HepG2 (cell line): ENCODE data around the gene APOL2. TPM values are rescaled to one million over a fixed set of nuclear protein-coding genes. Genes with fewer than 3 reads are reported as not detected.

Experiments
- KAT7 ChIP-seq: IDR thresholded peaks from 2 replicates; pipeline ENCODE4 v1.6.1; 2018; ENCODE audit warnings: borderline replicate concordance, missing compliant biosample characterization
- MED1 ChIP-seq: sonication (generic); formaldehyde crosslinking; IDR thresholded peaks from 2 replicates; pipeline ENCODE4 v1.4.0; 2020; ENCODE audit warnings: missing genetic modification reagents
- MTA1 ChIP-seq: sonication (generic); formaldehyde crosslinking; IDR thresholded peaks from 2 replicates; pipeline ENCODE4 v1.4.0; 2020; ENCODE audit warnings: missing genetic modification reagents, mild to moderate bottlenecking, borderline replicate concordance
- REL ChIP-seq: sonication (generic); formaldehyde crosslinking; conservative IDR thresholded peaks from 2 replicates; pipeline ENCODE4 v1.8.0; 2022; ENCODE audit warnings: mild to moderate bottlenecking, missing genetic modification reagents, moderate library complexity
- ZBTB21 ChIP-seq: sonication (generic); formaldehyde crosslinking; IDR thresholded peaks from 2 replicates; pipeline ENCODE4 v1.4.0; 2020; ENCODE audit warnings: missing genetic modification reagents
- ZNF34 ChIP-seq: sonication (generic); formaldehyde crosslinking; IDR thresholded peaks from 2 replicates; pipeline ENCODE4 v1.4.0; 2020; ENCODE audit warnings: mild to moderate bottlenecking, missing genetic modification reagents, borderline replicate concordance
- polyA plus RNA-seq, 8 experiments: library from polyadenylated mRNA; depleted of rRNA in 3 of 8; stranded (reverse) in 7 of 8; unstranded in 1 of 8; fragments of >200 nt; fragmentation: Illumina TruSeq in 4 of 8; extraction: Trizol in 4 of 8; gene quantifications; 2 replicates each; pipeline versions ENCODE4 v1.2.1 to v1.2.3, GENCODE V29; 2011 to 2016; ENCODE audit warnings: low read depth in 4 of 8, missing spikeins in 1 of 8, mixed read lengths in 1 of 8; ENCODE audit not compliant: insufficient read depth in 1 of 8
- total RNA-seq, 5 experiments: library from RNA; depleted of rRNA; stranded (reverse); fragments of >200 nt; fragmentation: Illumina TruSeq; extraction: Trizol; gene quantifications; 2 replicates each; pipeline ENCODE4 v1.2.3, GENCODE V29; 2016; ENCODE audit warnings: low read depth in 1 of 5
- TF ChIP-seq, protein P1 (sequence below): sonication (generic); formaldehyde crosslinking; IDR thresholded peaks from 2 replicates; pipeline ENCODE4 v1.5.1; 2020; ENCODE audit warnings: missing genetic modification reagents, mild to moderate bottlenecking, borderline replicate concordance
- TF ChIP-seq, protein P2 (sequence below): sonication (generic); formaldehyde crosslinking; IDR thresholded peaks from 2 replicates; pipeline ENCODE4 v1.4.0; 2020; ENCODE audit warnings: mild to moderate bottlenecking, missing genetic modification reagents, borderline replicate concordance
- TF ChIP-seq, protein P3 (sequence below): sonication (generic); formaldehyde crosslinking; IDR thresholded peaks from 2 replicates; pipeline ENCODE4 v1.4.0; 2020; ENCODE audit warnings: mild to moderate bottlenecking, missing genetic modification reagents
- TF ChIP-seq, protein P4 (sequence below): sonication (generic); formaldehyde crosslinking; IDR thresholded peaks from 2 replicates; pipeline ENCODE4 v1.5.0; 2020; ENCODE audit warnings: missing genetic modification reagents, mild to moderate bottlenecking, borderline replicate concordance
- TF ChIP-seq, protein P5 (sequence below): sonication (generic); formaldehyde crosslinking; IDR thresholded peaks from 2 replicates; pipeline ENCODE4 v1.4.0; 2020; ENCODE audit warnings: missing genetic modification reagents

The APOL2 gene
- total and polyA plus RNA-seq, 2 of the 13 experiments (the other 11 are each of a cell fraction or from before 2014, with no cell fraction given), result 28.7 to 51.2 TPM

DNA sequence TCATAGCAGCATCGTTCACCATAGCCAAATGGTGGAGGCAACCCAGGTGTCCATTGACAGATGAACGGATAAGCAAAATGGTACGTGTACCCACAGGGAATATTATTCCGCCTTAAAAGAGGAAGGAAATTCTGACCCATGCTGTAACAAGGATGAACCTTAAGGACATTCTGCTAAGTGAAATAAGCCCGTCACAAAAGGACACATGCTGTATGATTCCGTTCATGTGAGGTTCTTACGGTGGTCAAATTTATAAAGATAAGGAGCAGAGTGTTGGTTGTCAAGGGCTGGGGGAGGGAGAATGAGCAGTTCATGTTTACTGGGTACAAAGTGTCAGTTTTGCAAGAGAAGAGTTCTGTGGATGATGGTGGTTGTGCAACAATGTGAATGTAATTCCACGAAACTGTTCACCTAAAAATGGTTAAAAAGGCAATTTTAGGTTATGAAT lies 39.9 kb upstream of the APOL2 start (continued):
- TF ChIP-seq ZNF34 (CRISPR knock-in tag) (no peak), MED1 (CRISPR knock-in tag) (peak; percentile 88), REL (CRISPR knock-in tag) (no peak), KAT7 (0 out of 2 replicates have a peak, but pooled peaks have one; percentile 32), ZBTB21 (CRISPR knock-in tag) (no peak), MTA1 (CRISPR knock-in tag) (no peak)
- TF ChIP-seq, protein P1, sequence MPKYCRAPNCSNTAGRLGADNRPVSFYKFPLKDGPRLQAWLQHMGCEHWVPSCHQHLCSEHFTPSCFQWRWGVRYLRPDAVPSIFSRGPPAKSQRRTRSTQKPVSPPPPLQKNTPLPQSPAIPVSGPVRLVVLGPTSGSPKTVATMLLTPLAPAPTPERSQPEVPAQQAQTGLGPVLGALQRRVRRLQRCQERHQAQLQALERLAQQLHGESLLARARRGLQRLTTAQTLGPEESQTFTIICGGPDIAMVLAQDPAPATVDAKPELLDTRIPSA (CRISPR knock-in tag), result no peak
- TF ChIP-seq, protein P2, sequence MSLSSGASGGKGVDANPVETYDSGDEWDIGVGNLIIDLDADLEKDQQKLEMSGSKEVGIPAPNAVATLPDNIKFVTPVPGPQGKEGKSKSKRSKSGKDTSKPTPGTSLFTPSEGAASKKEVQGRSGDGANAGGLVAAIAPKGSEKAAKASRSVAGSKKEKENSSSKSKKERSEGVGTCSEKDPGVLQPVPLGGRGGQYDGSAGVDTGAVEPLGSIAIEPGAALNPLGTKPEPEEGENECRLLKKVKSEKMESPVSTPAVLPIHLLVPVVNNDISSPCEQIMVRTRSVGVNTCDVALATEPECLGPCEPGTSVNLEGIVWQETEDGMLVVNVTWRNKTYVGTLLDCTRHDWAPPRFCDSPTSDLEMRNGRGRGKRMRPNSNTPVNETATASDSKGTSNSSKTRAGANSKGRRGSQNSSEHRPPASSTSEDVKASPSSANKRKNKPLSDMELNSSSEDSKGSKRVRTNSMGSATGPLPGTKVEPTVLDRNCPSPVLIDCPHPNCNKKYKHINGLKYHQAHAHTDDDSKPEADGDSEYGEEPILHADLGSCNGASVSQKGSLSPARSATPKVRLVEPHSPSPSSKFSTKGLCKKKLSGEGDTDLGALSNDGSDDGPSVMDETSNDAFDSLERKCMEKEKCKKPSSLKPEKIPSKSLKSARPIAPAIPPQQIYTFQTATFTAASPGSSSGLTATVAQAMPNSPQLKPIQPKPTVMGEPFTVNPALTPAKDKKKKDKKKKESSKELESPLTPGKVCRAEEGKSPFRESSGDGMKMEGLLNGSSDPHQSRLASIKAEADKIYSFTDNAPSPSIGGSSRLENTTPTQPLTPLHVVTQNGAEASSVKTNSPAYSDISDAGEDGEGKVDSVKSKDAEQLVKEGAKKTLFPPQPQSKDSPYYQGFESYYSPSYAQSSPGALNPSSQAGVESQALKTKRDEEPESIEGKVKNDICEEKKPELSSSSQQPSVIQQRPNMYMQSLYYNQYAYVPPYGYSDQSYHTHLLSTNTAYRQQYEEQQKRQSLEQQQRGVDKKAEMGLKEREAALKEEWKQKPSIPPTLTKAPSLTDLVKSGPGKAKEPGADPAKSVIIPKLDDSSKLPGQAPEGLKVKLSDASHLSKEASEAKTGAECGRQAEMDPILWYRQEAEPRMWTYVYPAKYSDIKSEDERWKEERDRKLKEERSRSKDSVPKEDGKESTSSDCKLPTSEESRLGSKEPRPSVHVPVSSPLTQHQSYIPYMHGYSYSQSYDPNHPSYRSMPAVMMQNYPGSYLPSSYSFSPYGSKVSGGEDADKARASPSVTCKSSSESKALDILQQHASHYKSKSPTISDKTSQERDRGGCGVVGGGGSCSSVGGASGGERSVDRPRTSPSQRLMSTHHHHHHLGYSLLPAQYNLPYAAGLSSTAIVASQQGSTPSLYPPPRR (CRISPR knock-in tag), result peak; percentile 44; the same call in 1 of the 2 replicates
- TF ChIP-seq, protein P3, sequence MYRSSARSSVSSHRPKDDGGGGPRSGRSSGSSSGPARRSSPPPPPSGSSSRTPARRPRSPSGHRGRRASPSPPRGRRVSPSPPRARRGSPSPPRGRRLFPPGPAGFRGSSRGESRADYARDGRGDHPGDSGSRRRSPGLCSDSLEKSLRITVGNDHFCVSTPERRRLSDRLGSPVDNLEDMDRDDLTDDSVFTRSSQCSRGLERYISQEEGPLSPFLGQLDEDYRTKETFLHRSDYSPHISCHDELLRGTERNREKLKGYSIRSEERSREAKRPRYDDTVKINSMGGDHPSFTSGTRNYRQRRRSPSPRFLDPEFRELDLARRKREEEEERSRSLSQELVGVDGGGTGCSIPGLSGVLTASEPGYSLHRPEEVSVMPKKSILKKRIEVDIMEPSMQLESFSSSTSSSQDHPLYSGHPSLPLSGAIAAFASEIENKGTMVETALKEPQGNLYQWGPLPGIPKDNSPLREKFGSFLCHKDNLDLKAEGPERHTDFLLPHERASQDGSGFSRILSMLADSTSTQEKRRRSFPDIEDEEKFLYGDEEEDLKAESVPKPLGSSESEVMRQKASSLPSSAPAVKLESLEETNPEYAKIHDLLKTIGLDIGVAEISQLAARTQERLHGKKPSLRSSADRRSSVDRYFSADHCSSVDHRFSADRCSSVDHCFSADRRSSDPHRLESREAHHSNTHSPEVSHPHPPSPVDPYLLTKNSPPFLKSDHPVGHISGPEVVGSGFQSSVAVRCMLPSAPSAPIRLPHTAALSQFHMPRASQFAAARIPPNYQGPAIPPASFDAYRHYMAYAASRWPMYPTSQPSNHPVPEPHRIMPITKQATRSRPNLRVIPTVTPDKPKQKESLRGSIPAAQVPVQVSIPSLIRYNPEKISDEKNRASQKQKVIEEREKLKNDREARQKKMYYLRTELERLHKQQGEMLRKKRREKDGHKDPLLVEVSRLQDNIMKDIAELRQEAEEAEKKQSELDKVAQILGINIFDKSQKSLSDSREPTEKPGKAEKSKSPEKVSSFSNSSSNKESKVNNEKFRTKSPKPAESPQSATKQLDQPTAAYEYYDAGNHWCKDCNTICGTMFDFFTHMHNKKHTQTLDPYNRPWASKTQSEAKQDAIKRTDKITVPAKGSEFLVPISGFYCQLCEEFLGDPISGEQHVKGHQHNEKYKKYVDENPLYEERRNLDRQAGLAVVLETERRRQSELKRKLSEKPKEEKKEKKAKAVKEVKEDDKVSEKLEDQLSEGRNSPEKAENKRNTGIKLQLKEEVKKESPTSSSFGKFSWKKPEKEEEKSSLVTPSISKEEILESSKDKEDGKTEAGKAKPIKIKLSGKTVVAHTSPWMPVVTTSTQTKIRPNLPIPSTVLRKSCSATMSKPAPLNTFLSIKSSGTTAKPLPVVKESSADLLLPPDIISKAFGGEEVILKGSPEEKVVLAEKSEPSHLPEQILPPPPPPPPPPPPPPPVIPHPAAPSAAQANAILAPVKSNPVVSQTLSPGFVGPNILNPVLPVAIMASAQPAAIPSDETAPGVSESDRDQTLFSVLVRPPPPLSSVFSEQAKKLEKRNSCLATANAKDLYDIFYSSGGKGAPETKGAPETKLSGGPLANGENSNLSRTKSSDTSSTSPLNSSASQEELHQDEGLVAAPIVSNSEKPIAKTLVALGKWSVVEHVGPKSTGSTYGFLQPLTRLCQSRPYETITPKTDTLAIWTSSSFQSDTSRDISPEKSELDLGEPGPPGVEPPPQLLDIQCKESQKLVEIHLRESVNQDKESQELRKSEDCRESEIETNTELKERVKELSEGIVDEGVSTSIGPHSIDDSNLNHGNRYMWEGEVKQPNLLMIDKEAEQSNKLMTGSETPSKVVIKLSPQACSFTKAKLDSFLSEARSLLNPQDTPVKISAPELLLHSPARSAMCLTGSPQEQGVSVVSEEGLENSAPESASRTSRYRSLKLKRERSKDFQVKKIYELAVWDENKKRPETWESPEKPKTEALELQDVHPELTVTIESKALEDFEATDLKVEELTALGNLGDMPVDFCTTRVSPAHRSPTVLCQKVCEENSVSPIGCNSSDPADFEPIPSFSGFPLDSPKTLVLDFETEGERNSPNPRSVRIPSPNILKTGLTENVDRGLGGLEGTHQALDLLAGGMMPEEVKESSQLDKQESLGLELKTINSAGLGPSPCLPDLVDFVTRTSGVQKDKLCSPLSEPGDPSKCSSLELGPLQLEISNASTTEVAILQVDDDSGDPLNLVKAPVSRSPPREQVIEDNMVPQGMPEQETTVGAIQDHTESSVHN (CRISPR knock-in tag), result no peak
- TF ChIP-seq, protein P4, sequence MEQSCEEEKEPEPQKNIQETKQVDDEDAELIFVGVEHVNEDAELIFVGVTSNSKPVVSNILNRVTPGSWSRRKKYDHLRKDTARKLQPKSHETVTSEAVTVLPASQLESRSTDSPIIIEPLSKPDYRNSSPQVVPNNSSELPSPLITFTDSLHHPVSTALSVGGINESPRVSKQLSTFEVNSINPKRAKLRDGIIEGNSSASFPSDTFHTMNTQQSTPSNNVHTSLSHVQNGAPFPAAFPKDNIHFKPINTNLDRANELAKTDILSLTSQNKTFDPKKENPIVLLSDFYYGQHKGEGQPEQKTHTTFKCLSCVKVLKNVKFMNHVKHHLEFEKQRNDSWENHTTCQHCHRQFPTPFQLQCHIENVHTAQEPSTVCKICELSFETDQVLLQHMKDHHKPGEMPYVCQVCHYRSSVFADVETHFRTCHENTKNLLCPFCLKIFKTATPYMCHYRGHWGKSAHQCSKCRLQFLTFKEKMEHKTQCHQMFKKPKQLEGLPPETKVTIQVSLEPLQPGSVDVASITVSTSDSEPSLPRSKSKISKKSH (CRISPR knock-in tag), result no peak
- TF ChIP-seq, protein P5, sequence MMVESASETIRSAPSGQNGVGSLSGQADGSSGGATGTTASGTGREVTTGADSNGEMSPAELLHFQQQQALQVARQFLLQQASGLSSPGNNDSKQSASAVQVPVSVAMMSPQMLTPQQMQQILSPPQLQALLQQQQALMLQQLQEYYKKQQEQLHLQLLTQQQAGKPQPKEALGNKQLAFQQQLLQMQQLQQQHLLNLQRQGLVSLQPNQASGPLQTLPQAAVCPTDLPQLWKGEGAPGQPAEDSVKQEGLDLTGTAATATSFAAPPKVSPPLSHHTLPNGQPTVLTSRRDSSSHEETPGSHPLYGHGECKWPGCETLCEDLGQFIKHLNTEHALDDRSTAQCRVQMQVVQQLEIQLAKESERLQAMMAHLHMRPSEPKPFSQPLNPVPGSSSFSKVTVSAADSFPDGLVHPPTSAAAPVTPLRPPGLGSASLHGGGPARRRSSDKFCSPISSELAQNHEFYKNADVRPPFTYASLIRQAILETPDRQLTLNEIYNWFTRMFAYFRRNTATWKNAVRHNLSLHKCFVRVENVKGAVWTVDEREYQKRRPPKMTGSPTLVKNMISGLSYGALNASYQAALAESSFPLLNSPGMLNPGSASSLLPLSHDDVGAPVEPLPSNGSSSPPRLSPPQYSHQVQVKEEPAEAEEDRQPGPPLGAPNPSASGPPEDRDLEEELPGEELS (CRISPR knock-in tag), result peak; percentile 91
